Lung microvascular endothelial cell (primary cell): ENCODE data around the gene MIB1. TPM values are rescaled to one million over a fixed set of nuclear protein-coding genes. Genes with fewer than 3 reads are reported as not detected.
"Not testable (repeated sequence)": the region's sequence is repeated elsewhere in the genome, so short reads cannot be mapped to it uniquely, and the experiment has no call there.

Source experiments
- DNase-seq, 2 donors: peaks; one replicate each; pipeline versions ENCODE4 v3.0.0 to v3.0.0-alpha.2; 2010; ENCODE audit warnings: low read depth in 2 of 2
- total RNA-seq: library from RNA; depleted of rRNA; stranded (reverse); fragments of >200 nt; gene quantifications from 2 replicates; pipeline ENCODE4 v1.2.1, GENCODE V29; 2014

Gene MIB1
- total RNA-seq, 1 donor from 2014 or later = 39.3 TPM

DNA sequence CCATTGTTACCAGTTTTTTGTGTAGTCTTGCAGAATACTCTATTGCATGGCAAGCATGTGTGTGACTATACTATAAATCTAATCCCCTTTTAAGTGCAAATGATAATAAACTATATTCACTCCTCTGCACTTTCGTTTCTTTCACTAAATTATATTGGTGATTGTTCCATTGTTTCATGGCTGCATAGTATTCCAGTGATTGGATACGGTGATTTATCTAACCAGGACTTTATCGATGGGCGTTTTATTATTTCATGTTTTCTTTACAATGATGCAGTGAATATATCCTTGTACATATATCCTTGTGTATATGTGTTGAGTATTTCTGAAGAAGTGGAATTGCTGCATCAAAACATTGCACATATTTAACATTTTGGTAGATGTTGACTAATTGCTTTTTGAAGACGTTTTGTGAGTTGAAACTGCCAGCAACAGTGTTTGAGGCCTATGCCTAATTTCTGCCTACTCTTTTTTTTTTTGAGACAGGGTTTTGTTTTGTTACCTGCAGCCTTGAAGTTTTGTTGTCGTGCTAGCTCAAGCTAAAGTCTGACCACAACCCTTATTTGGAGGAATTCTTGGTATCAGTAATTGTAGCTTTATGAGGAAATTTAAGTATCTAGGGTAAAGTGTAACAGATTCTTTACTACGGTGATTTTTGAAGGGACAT, 2.7 kb downstream of the MIB1 start:
- no peak for DNase-seq

DNA sequence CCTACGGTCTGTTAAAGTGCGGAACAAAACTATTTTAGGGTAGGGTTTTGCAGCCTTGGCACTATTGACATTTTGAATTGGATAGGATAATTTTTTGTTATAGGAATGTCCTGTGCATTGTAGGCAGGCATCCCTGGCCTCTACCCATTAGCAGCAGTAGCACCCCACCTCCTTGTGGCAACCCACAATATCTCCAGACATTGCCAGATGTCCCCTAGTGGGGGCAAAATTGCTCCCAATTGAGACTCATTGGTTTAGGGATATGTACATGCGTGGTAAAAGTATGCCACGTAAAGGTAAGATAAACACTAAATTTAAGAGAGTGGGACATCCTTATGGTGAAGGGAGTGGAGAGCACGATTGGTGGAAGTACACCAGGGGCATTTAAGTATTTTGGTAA, 4.6 kb downstream of the MIB1 start:
- no peak for DNase-seq

DNA sequence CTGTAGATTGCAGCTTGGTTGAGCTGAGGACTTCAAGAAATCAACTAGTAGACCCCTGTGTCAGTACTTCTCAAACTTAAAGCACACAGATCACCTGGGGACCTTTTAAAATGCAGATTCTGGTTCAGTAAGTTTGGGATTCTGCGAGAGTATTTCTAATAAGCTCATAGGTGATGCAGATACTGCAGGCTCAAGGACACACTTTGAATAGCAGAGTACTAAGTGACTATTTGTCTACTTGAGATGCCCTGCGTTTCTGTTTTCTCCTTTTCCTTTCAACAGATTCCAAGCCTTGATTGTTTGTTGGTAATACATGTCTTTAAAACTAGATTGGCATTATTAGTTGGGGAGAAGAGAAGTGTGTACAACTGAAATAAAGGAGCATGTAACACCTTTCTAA, 6.7 kb downstream of the MIB1 start:
- DNase-seq = no peak

- DNase-seq = no peak
Observed at GRCh38 chr18:21747764-21748693, 7.4 kb downstream of the MIB1 start.

DNA sequence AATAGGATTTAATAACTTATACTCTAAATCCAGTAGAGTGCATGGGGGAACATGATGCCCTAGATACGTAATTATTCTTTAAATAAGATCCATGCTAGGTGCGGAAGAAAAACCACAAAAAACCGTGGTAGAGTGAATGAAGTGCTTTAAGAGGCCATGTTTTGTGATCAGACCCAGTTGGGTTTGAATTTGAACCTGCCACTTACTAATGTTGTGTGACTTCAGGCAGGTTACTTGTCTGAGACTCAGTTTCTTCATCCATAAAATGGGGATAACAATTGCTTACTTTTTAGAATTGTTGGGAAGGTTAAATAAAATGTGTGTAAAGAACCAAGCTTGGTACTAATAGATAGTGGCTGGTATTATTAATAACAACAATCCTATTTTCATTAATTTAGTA, 17.2 kb downstream of the MIB1 start:
- no peak for DNase-seq

GRCh38 chr18:21759836-21760235, 19.2 kb downstream of the MIB1 start:
- no peak for DNase-seq

DNA sequence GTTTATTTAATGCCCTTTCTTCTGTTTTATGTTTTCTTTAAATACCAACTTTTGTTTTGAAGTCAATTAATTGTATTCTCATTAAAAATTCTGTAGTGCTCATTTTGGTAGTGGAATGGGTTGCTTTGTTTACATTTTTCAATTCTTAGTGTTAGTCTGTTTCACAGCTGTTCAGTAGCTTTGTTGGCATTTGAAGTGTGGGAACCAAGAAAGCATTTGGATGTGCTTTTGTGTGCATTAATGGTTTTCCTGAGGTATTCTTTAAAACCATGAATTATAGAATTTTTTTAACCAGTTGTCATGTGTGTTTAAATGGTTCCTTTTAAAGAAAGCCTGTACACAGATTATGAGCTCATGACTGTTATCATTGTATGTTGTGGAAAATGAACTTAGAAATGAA, 19.7 kb downstream of the MIB1 start:
- DNase-seq = no peak

DNA sequence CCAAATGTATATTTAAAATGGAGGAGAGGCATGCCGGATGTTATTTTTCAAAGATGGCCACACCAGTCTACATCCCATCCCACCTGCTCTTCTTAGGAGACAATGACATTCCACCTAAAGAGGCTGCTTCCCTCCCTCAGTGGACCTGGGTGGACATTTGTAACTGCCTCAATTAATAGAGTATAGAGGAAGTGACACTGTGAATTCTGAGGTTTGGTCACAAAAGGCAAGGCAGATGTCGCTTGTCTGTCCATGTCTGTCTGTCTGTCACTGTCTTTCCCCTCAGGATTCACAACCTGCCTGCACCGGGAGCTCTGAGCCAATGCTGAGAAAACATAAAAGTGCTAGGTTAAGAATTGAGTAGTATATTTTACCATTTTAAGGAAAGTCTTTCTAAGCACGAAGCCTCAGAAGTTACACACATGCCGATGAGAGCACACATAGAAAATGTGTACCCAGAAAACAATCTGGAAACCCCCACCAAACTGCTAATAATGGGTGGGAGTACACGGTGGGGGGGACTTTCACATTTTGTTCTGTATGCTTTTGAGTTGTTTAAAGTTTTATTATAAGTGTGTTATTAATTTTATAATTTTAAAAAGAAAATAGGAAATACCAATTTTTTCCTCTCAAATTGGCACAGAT, 21.0 kb downstream of the MIB1 start:
- DNase-seq = no peak

DNA sequence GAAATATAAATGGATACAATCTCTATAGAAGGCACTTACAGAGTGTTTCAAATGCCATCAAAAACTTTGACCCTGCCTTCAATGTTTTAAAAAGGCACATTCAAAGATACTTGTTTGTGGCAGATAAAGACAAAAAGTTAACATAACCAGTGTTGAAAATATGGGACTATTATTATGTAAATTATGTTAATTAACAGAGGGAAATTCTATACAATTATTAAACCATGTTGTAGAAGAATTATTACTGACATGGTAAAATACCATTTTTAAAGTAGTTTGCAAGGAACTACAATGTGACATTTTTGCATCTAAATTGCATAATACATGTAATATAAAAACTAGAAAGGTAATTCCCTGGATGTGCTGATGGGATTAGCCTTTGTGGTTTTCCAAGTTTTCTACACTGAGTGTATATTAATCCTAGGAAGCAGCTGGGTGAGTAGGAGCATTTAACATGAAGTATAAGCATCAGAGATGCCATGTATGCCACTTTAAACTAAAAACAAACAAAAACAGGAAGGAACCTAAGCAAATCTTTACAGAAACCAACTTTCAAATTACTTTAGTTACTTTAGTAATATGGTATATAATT, 21.7 kb downstream of the MIB1 start:
- DNase-seq = no peak

GRCh38 chr18:21763846-21764646, 23.5 kb downstream of the MIB1 start:
- DNase-seq = peak in 1 of 2 donors; percentile 7

DNA sequence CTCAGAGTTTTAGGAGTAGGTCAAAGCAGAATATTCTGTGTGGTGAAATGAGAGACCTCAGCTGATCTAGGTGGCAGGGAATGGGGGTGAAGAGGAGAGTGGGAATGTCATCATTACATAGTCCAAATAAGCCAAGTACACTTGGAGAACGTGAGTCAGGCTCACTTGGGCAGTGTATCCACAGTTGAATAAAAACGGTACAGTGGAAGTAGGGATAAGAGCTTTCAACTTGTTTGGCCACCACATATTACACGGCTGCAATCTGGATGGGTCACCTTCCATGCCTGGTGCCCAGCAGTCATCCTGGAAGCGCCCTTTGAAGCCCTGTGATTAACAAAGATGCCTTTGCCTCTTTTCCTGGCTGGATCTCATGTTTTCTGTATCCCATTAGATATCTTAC, 28.6 kb downstream of the MIB1 start:
- no peak for DNase-seq

DNA sequence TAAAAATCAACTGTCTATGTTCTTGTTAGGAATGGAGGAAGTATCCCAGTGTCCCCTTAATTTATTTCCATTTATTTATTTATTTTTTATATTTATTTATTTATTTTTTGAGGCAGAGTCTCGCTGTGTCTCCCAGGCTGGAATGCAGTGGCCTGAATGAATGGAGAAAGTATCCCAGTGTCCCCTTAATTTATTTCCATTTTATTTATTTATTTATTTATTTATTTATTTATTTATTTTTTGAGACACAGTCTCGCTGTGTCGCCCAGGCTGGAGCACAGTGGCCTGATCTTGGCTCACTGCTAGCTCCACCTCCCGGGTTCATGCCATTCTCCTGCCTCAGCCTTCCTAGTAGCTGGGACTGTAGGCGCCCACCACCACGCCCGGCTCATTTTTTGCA, 34.1 kb downstream of the MIB1 start:
- DNase-seq = no peak

DNA sequence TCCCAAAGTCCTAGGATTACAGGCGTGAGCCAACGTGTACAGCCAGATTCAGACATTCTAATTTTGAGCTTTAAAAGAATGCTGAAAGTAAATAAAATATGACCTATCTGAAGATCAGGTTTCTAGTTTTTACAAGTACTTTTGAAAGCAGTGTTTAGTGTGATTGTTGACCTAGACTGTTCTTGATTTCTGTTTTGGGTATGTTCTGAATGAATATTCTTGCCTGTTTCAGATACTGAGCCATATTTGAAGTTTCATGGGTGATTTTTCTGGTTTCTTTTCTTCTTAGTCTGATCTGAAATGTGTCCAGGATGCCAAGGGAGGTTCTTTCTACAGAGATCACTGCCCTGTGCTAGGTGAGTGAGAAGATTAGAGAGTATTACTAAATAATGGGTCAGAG, 37.2 kb downstream of the MIB1 start:
- DNase-seq = no peak

- DNase-seq = no peak
Observed at GRCh38 chr18:21786526-21786925, 45.9 kb downstream of the MIB1 start.

- not testable (repeated sequence) for DNase-seq
Observed at GRCh38 chr18:21796089-21796488, 55.5 kb downstream of the MIB1 start.

DNA sequence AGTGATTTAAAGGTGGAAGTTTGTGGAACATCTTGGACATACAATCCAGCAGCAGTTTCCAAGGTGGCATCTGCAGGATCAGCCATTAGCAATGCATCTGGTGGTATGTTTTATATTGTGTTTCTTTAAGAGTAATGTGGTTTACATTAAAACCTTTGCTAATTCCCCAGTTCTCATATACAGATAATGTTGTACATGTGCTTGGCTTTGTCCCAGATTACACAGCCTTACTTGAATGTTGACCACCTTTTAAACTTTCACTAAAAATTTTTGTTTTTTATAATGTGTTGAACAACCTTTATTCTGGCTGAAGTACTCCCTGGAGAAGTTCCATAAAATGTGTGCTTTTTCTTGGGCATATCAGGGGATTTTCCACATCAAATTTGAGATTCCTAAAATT, 57.5 kb downstream of the MIB1 start:
- no peak for DNase-seq

DNA sequence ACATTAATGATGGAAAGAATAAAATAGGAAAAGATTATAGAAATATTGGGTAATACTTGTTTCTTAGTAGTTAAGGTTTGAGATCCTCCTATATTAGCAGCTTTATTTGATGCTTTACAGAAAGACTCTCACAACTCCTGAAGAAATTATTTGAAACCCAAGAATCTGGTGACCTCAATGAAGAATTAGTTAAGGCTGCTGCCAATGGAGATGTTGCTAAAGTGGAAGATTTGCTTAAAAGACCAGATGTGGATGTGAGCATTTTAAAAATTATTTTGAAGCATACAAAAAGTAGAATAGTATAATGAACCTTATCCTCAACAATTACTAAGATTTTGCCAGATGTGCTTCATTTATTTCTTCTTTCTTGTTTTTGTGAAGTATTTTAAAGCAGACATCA, 59.1 kb downstream of the MIB1 start:
- no peak for DNase-seq

GRCh38 chr18:21803495-21803894, 62.9 kb downstream of the MIB1 start:
- DNase-seq = peak in 1 of 2 donors; percentile 11

DNA sequence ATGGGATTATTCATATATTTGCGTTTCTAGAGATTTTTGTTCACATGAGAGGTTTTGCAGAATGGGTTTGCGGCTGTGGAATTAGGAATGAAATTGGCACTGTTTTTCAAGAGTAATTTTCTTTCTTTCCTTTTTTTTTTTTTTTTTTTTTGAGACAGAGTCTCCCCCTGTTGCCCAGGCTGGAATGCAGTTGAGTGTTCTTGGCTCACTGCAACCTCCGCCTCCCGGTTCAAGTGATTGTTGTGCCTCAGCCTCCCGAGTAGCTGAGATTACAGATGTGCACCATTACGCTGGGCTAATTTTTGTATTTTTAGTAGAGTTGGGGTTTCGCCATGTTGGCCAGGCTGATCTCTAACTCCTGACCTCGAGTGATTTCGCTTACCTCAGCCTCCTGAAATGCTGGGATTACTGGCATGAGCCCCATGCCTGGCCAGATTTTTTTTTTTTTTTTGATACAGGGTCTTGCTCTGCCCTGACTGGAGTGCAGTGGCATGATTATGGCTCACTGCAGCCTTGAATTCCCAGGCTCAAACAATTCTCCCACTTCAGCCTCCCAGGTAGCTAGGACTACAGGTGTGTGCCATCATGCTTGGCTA, 65.3 kb downstream of the MIB1 start:
- no peak for DNase-seq

- DNase-seq = no peak
Observed at GRCh38 chr18:21808185-21808584, 67.6 kb downstream of the MIB1 start.

DNA sequence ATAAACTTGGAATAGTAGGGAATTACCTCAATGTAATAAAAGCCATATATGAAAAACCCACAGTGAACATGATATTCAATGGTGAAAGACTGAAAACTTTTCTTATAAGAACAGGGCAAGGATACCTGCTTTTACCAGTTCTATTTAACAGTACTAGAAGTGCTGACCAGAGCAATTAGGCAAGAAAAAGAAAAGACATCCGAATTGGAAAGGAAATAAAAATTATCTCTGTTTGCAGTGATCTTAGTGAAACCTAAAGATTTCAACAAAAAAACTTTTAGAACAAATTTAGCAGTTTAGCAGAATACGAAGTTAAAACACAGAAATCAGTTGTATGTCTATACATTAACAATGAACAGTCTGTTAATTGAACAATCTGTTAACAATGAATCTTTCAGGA, 69.1 kb downstream of the MIB1 start:
- DNase-seq = no peak
